HEK293 (cell line): Measurements from ENCODE around the gene RPS6KA5.

ENCODE experiments used
- BCL6B ChIP-seq: fragments of 450-650 bp; formaldehyde crosslinking; IDR thresholded peaks from 2 replicates; pipeline ENCODE4 v1.5.1; 2017; ENCODE audit warnings: missing biosample characterization, missing genetic modification characterization
- EGR2 ChIP-seq: fragments of 450-650 bp; formaldehyde crosslinking; IDR thresholded peaks from 2 replicates; pipeline ENCODE4 v1.5.1; 2016; ENCODE audit warnings: low read depth, missing biosample characterization, missing genetic modification characterization
- GFI1B ChIP-seq: fragments of 450-650 bp; formaldehyde crosslinking; IDR thresholded peaks from 2 replicates; pipeline ENCODE4 v1.5.1; 2016; ENCODE audit warnings: missing biosample characterization, missing genetic modification characterization
- KLF16 ChIP-seq: fragments of 450-650 bp; formaldehyde crosslinking; IDR thresholded peaks from 2 replicates; pipeline ENCODE4 v1.5.1; 2017; ENCODE audit warnings: missing biosample characterization, missing genetic modification characterization
- KLF7 ChIP-seq: fragments of 450-650 bp; formaldehyde crosslinking; IDR thresholded peaks from 2 replicates; pipeline ENCODE4 v1.5.1; 2016; ENCODE audit warnings: missing biosample characterization, missing genetic modification characterization, borderline replicate concordance
- KLF9 ChIP-seq: fragments of 450-650 bp; formaldehyde crosslinking; IDR thresholded peaks from 2 replicates; pipeline ENCODE4 v1.5.1; 2016; ENCODE audit warnings: missing biosample characterization, missing genetic modification characterization, low read depth
- PRDM10 ChIP-seq: fragments of 450-650 bp; formaldehyde crosslinking; IDR thresholded peaks from 2 replicates; pipeline ENCODE4 v1.5.1; 2016; ENCODE audit warnings: missing biosample characterization, missing genetic modification characterization
- SP3 ChIP-seq: fragments of 450-650 bp; formaldehyde crosslinking; IDR thresholded peaks from 2 replicates; pipeline ENCODE4 v1.5.1; 2016; ENCODE audit warnings: missing biosample characterization, missing genetic modification characterization
- WT1 ChIP-seq: fragments of 450-650 bp; formaldehyde crosslinking; IDR thresholded peaks from 2 replicates; pipeline ENCODE4 v1.5.1; 2016; ENCODE audit warnings: missing biosample characterization, missing genetic modification characterization
- ZBTB21 ChIP-seq: fragments of 450-650 bp; formaldehyde crosslinking; IDR thresholded peaks from 2 replicates; pipeline ENCODE4 v1.5.1; 2017; ENCODE audit warnings: missing biosample characterization, missing genetic modification characterization
- ZBTB48 ChIP-seq: fragments of 450-650 bp; formaldehyde crosslinking; IDR thresholded peaks from 2 replicates; pipeline ENCODE4 v1.5.1; 2016; ENCODE audit warnings: missing biosample characterization, missing genetic modification characterization
- ZBTB6 ChIP-seq: fragments of 450-650 bp; formaldehyde crosslinking; IDR thresholded peaks from 2 replicates; pipeline ENCODE4 v1.5.1; 2017; ENCODE audit warnings: missing biosample characterization, missing genetic modification characterization
- ZBTB7A ChIP-seq: fragments of 450-650 bp; formaldehyde crosslinking; IDR thresholded peaks from 2 replicates; pipeline ENCODE4 v1.5.1; 2016; ENCODE audit warnings: low read depth, missing biosample characterization, missing genetic modification characterization
- ZEB2 ChIP-seq: fragments of 450-650 bp; formaldehyde crosslinking; IDR thresholded peaks from 2 replicates; pipeline ENCODE4 v1.5.1; 2016; ENCODE audit warnings: missing biosample characterization, missing genetic modification characterization
- ZFHX2 ChIP-seq: fragments of 450-650 bp; formaldehyde crosslinking; conservative IDR thresholded peaks from 2 replicates; pipeline ENCODE4 v1.5.1; 2016; ENCODE audit warnings: missing biosample characterization, missing genetic modification characterization
- ZNF16 ChIP-seq: fragments of 450-650 bp; formaldehyde crosslinking; IDR thresholded peaks from 2 replicates; pipeline ENCODE4 v1.5.1; 2016; ENCODE audit warnings: low read depth, missing biosample characterization, missing genetic modification characterization
- ZNF311 ChIP-seq: fragments of 450-650 bp; formaldehyde crosslinking; IDR thresholded peaks from 2 replicates; pipeline ENCODE4 v1.5.1; 2017; ENCODE audit warnings: missing biosample characterization, missing genetic modification characterization, borderline replicate concordance
- ZNF416 ChIP-seq: fragments of 450-650 bp; formaldehyde crosslinking; IDR thresholded peaks from 2 replicates; pipeline ENCODE4 v1.5.1; 2016; ENCODE audit warnings: missing biosample characterization, missing genetic modification characterization
- ZNF423 ChIP-seq: fragments of 450-650 bp; formaldehyde crosslinking; IDR thresholded peaks from 2 replicates; pipeline ENCODE4 v1.5.1; 2016; ENCODE audit warnings: missing biosample characterization, missing genetic modification characterization
- ZNF544 ChIP-seq: fragments of 450-650 bp; formaldehyde crosslinking; IDR thresholded peaks from 2 replicates; pipeline ENCODE4 v1.5.0; 2017; ENCODE audit warnings: missing biosample characterization, missing genetic modification characterization
- ZNF610 ChIP-seq: fragments of 450-650 bp; formaldehyde crosslinking; IDR thresholded peaks from 2 replicates; pipeline ENCODE4 v1.5.1; 2016; ENCODE audit warnings: missing biosample characterization, missing genetic modification characterization, borderline replicate concordance
- ZNF624 ChIP-seq: fragments of 450-650 bp; formaldehyde crosslinking; IDR thresholded peaks from 2 replicates; pipeline ENCODE4 v1.5.1; 2017; ENCODE audit warnings: missing biosample characterization, missing genetic modification characterization
- ZNF654 ChIP-seq: fragments of 450-650 bp; formaldehyde crosslinking; IDR thresholded peaks from 2 replicates; pipeline ENCODE4 v1.5.1; 2016; ENCODE audit warnings: low read depth, missing biosample characterization, missing genetic modification characterization
- ZNF670 ChIP-seq: fragments of 450-650 bp; formaldehyde crosslinking; IDR thresholded peaks from 2 replicates; pipeline ENCODE4 v1.5.1; 2016; ENCODE audit warnings: missing biosample characterization, missing genetic modification characterization, low read depth
- ZNF692 ChIP-seq: fragments of 450-650 bp; formaldehyde crosslinking; IDR thresholded peaks from 2 replicates; pipeline ENCODE4 v1.5.1; 2016; ENCODE audit warnings: missing biosample characterization, missing genetic modification characterization
- ZNF701 ChIP-seq: fragments of 450-650 bp; formaldehyde crosslinking; IDR thresholded peaks from 2 replicates; pipeline ENCODE4 v1.5.1; 2016; ENCODE audit warnings: missing biosample characterization, missing genetic modification characterization
- ZNF76 ChIP-seq: fragments of 450-650 bp; formaldehyde crosslinking; IDR thresholded peaks from 2 replicates; pipeline ENCODE4; 2016; ENCODE audit warnings: low read depth, missing biosample characterization, missing genetic modification characterization, borderline replicate concordance
- ZSCAN16 ChIP-seq: fragments of 450-650 bp; formaldehyde crosslinking; IDR thresholded peaks from 2 replicates; pipeline ENCODE4 v1.5.1; 2016; ENCODE audit warnings: missing biosample characterization, missing genetic modification characterization
- ZSCAN18 ChIP-seq: fragments of 450-650 bp; formaldehyde crosslinking; IDR thresholded peaks from 2 replicates; pipeline ENCODE4 v1.5.1; 2016; ENCODE audit warnings: missing biosample characterization, missing genetic modification characterization
- ZSCAN30 ChIP-seq: fragments of 450-650 bp; IDR thresholded peaks from 2 replicates; pipeline ENCODE4 v1.5.1; 2018; ENCODE audit warnings: missing biosample characterization, mild to moderate bottlenecking, missing genetic modification characterization, moderate library complexity
- ZSCAN4 ChIP-seq: fragments of 450-650 bp; formaldehyde crosslinking; IDR thresholded peaks from 2 replicates; pipeline ENCODE4 v1.5.1; 2017; ENCODE audit warnings: missing biosample characterization, missing genetic modification characterization

The RPS6KA5 gene

GRCh38 chr14:91060351-91061055 lies at the start of gene RPS6KA5 (continued):
- peak; percentile 97 for TF ChIP-seq EGR2 (tag by site-specific recombination)
- TF ChIP-seq ZSCAN4 (tag by site-specific recombination) = no peak
- no peak for TF ChIP-seq ZSCAN16 (tag by site-specific recombination)
- no peak for TF ChIP-seq ZNF624 (tag by site-specific recombination)
- no peak for TF ChIP-seq BCL6B (tag by site-specific recombination)
- TF ChIP-seq ZNF76 (tag by site-specific recombination) = peak; percentile 44; the same call in 1 of the 2 replicates
- no peak for TF ChIP-seq ZNF16 (tag by site-specific recombination)
- TF ChIP-seq ZBTB7A (tag by site-specific recombination) = peak; percentile 72
- TF ChIP-seq ZFHX2 = peak; percentile 99
- peak; percentile 99 for TF ChIP-seq SP3 (tag by site-specific recombination)
- peak; percentile 67 for TF ChIP-seq ZBTB21
- peak; percentile 74 for TF ChIP-seq ZSCAN30
- peak; percentile 42; the same call in 1 of the 2 replicates for TF ChIP-seq ZEB2 (tag by site-specific recombination)
- no peak for TF ChIP-seq ZNF544 (tag by site-specific recombination)
- TF ChIP-seq PRDM10 = peak; percentile 90
- no peak for TF ChIP-seq ZNF670 (tag by site-specific recombination)
- peak; percentile 96 for TF ChIP-seq KLF16 (tag by site-specific recombination)
- TF ChIP-seq ZNF692 (tag by site-specific recombination) = peak; percentile 61; the same call in 1 of the 2 replicates
- TF ChIP-seq ZBTB48 (tag by site-specific recombination) = no peak; the same call in 1 of the 2 replicates
- TF ChIP-seq WT1 (tag by site-specific recombination) = peak; percentile 54
- TF ChIP-seq KLF9 (tag by site-specific recombination) = peak; percentile 96
- TF ChIP-seq ZNF701 = no peak
- TF ChIP-seq ZNF416 (tag by site-specific recombination) = no peak
- TF ChIP-seq ZNF311 (tag by site-specific recombination) = no peak
- no peak for TF ChIP-seq GFI1B (tag by site-specific recombination)
- peak; percentile 50; the same call in 1 of the 2 replicates for TF ChIP-seq KLF7 (tag by site-specific recombination)
- TF ChIP-seq ZNF654 (tag by site-specific recombination) = no peak
- TF ChIP-seq ZSCAN18 (tag by site-specific recombination) = no peak
- peak; percentile 98 for TF ChIP-seq ZBTB6 (tag by site-specific recombination)
- TF ChIP-seq ZNF610 = peak; percentile 88
- no peak for TF ChIP-seq ZNF423 (tag by site-specific recombination)
